CD4-positive, alpha-beta T cell (primary cell): ENCODE data around the gene TOM1L2. TPM values are rescaled to one million over a fixed set of nuclear protein-coding genes. Genes with fewer than 3 reads are reported as not detected.

Experiments
- ATAC-seq: fragments of 200-7000 bp; cut with Tn5 transposase; one replicate; pipeline ENCODE4 v1.10.0; 2022; ENCODE audit warnings: mild to moderate bottlenecking; ENCODE audit not compliant: poor library complexity
- CTCF ChIA-PET: fragments of 350-600 bp; sonication (Branson Sonifier 250); formaldehyde crosslinking; loops from one replicate; lab custom pipeline; 2021; ENCODE audit warnings: antibody characterized with exemption, inconsistent platforms; lab: Charles Lee
- POLR2A ChIA-PET: fragments of 350-600 bp; sonication (Branson Sonifier 250); formaldehyde crosslinking; loops from one replicate; lab custom pipeline; 2021; ENCODE audit warnings: antibody characterized with exemption, inconsistent platforms; lab: Charles Lee
- DNase-seq, 14 experiments: peaks; one replicate each; pipeline ENCODE4 v3.0.0-alpha.2; 2013 to 2020; ENCODE audit warnings: mixed read lengths in 2 of 14
- H3K27ac ChIP-seq, 2 donors: one replicate each; pipeline versions ENCODE4 v1.5.1 to v1.7.0; 2013; ENCODE audit warnings: low read length in 2 of 2, low read depth in 1 of 2, mild to moderate bottlenecking in 1 of 2
- H3K27me3 ChIP-seq, 2 experiments: 1 replicate in 1 of 2; 2 replicates in 1 of 2; pipeline versions ENCODE4 v1.6.1 to v1.7.0; 2013; ENCODE audit warnings: low read length in 2 of 2, control low read depth in 1 of 2, mild to moderate bottlenecking in 1 of 2, moderate library complexity in 1 of 2; ENCODE audit not compliant: insufficient read depth in 2 of 2, control insufficient read depth in 1 of 2
- H3K36me3 ChIP-seq: one replicate; pipeline ENCODE4 v1.6.1; 2013; ENCODE audit warnings: low read length, control low read depth; ENCODE audit not compliant: insufficient read depth
- H3K4me1 ChIP-seq: one replicate; pipeline ENCODE4 v1.6.1; 2013; ENCODE audit warnings: low read length, control low read depth; ENCODE audit not compliant: insufficient read depth
- H3K4me3 ChIP-seq: one replicate; pipeline ENCODE4 v1.5.1; 2013; ENCODE audit warnings: mild to moderate bottlenecking, low read length, moderate library complexity
- H3K9me3 ChIP-seq, 2 experiments: 1 replicate in 1 of 2; 2 replicates in 1 of 2; pipeline versions ENCODE4 v1.6.1 to v1.7.0; 2013; ENCODE audit warnings: low read length in 2 of 2, mild to moderate bottlenecking in 2 of 2, control low read depth in 1 of 2, moderate library complexity in 1 of 2; ENCODE audit not compliant: control insufficient read depth in 1 of 2, insufficient read depth in 1 of 2
- H3K27ac Mint-ChIP-seq: one replicate; pipeline ENCODE4 v1.8.0; 2020; ENCODE audit warnings: mixed read lengths
- H3K27me3 Mint-ChIP-seq: one replicate; pipeline ENCODE4 v1.8.0; 2021; ENCODE audit warnings: mixed read lengths
- H3K36me3 Mint-ChIP-seq: one replicate; pipeline ENCODE4 v1.8.0; 2021; ENCODE audit warnings: low read depth, mixed read lengths
- H3K4me1 Mint-ChIP-seq: one replicate; pipeline ENCODE4 v1.8.0; 2021; ENCODE audit warnings: low read depth, mixed read lengths
- H3K4me3 Mint-ChIP-seq: one replicate; pipeline ENCODE4 v1.8.0; 2020; ENCODE audit warnings: mild to moderate bottlenecking, mixed read lengths
- H3K9me3 Mint-ChIP-seq: one replicate; pipeline ENCODE4 v1.8.0; 2020; ENCODE audit warnings: mixed read lengths
- intact Hi-C, 2 experiments: fragments of 100-400 bp; cut with DNase I in 1 of 2; cut with micrococcal nuclease in 1 of 2; formaldehyde crosslinking; loops; one replicate each; pipeline versions ENCODE4 v1.15.1 to v1.9.0; 2023 to 2025; cut with DNase I, micrococcal nuclease
- total RNA-seq, 174 experiments: library from RNA in 2 of 174; stranded (reverse) in 2 of 174; gene quantifications; one replicate each; pipeline ENCODE4 v1.2.3 and lab custom pipeline; 2021 to 2026
- TF ChIP-seq, protein P1 (sequence below): fragments of 200-600 bp; IDR thresholded peaks from one replicate; pipeline ENCODE4 v1.8.0; 2022; ENCODE audit warnings: antibody characterized with exemption, mild to moderate bottlenecking

TOM1L2 gene
- total RNA-seq, 2 experiments from 2014 or later, result 28.5 to 30.5 TPM

DNA sequence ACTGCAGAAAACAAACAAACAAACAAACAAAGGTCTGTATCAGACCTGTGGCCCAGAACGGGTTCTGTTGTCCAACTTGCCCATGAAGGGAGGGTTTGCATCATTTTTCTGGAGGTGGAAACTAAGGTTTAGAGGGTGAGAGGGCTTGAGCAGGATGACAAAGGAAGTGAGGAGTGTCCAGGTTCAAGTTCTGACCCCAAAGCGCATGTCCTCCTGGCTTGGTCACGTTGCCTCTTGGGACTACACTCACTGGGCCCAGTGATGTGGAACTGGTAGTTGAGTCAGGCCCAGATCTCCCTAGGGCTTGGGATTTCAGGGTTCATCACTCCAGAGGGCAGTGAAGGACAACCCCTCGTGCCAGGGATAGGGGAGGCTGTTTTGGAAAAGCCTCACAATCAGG, 137.2 kb downstream of the TOM1L2 start:
- no peaks in the 10 kb centered on the region for H3K9me3 Mint-ChIP-seq
- ATAC-seq (no peak), DNase-seq (no peak)
- peak overlapping the region; percentile 98 for H3K27ac Mint-ChIP-seq
- POLR2A ChIA-PET, result interaction anchor here (1.8 to 4.4 kb wide), 2 partner anchors 9 to 14 kb away, joined by 10 to 71 read pairs; no protein-coding TSS in a partner anchor
- TF ChIP-seq, protein P1, sequence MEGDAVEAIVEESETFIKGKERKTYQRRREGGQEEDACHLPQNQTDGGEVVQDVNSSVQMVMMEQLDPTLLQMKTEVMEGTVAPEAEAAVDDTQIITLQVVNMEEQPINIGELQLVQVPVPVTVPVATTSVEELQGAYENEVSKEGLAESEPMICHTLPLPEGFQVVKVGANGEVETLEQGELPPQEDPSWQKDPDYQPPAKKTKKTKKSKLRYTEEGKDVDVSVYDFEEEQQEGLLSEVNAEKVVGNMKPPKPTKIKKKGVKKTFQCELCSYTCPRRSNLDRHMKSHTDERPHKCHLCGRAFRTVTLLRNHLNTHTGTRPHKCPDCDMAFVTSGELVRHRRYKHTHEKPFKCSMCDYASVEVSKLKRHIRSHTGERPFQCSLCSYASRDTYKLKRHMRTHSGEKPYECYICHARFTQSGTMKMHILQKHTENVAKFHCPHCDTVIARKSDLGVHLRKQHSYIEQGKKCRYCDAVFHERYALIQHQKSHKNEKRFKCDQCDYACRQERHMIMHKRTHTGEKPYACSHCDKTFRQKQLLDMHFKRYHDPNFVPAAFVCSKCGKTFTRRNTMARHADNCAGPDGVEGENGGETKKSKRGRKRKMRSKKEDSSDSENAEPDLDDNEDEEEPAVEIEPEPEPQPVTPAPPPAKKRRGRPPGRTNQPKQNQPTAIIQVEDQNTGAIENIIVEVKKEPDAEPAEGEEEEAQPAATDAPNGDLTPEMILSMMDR, result no peak
- CTCF ChIA-PET, result interaction anchor here (2.3 kb wide), 1 partner anchor 25 kb away, joined by 8 read pairs; no protein-coding TSS in a partner anchor
- Histone ChIP-seq H3K4me3 (peak overlapping the region; percentile 77), H3K4me1 (peaks cover 83% of the 10 kb centered on the region), H3K27me3 (no peaks in the 10 kb centered on the region), H3K27ac (peak overlapping the region; percentile 96 to 97), H3K9me3 (no peaks in the 10 kb centered on the region), H3K36me3 (peaks cover 12% of the 10 kb centered on the region)
- intact Hi-C loops, result loop anchor here in 1 of 2 experiments (1.0 kb wide), 1 partner anchor 11 kb away; no protein-coding TSS in a partner anchor
- H3K4me3 Mint-ChIP-seq, result peak overlapping the region; percentile 94
- H3K36me3 Mint-ChIP-seq, result peaks cover 24% of the 10 kb centered on the region
- H3K4me1 Mint-ChIP-seq, result peaks cover 71% of the 10 kb centered on the region
- no peaks in the 10 kb centered on the region for H3K27me3 Mint-ChIP-seq

DNA sequence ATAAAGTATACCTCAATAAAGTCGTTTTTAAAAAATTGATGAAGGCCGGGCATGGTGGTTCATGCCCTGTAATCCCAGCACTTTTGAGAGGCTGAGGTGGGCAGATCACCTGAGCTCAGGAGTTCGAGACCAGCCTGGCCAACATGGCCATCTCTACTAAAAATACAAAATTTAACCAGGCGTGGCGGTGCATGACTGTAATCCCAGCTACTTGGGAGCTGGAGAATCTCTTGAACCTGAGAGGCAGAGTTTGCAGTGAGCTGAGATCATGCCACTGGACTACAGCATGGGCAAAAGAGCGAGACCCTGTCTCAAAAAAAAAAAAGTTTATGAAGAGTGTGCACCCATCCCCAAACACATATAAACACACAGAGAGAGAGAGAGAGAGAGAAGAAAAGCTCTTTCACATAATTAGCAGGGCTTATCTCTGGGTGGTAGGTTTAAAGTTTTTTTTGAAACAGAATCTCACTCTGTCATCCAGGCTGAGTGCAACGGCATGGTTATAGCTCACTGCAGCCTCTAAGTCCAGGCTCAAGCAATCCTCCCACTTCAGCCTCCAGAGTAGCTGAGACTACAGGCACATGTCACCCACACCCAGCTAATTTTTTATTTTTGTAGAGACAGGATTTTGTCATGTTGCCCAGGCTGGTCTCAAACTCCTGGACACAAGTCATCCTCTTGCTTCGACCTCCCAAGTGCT, 138.4 kb downstream of the TOM1L2 start:
- Mint-ChIP-seq H3K27me3 (no peaks in the 10 kb centered on the region), H3K9me3 (no peaks in the 10 kb centered on the region), H3K27ac (peak overlapping the region; percentile 98), H3K36me3 (peaks cover 24% of the 10 kb centered on the region), H3K4me1 (peaks cover 72% of the 10 kb centered on the region), H3K4me3 (peak overlapping the region; percentile 94)
- no peak overlapping the region for H3K4me3 ChIP-seq
- H3K36me3 ChIP-seq, result peaks cover 17% of the 10 kb centered on the region
- ChIA-PET POLR2A (interaction anchor here (0.7 to 4.4 kb wide), 3 partner anchors 15 to 135 kb away, joined by 3 to 71 read pairs (median 3); no protein-coding TSS in a partner anchor), CTCF (interaction anchor here (0.6 to 2.3 kb wide), 4 partner anchors 16 to 194 kb away, joined by 3 to 8 read pairs (median 4); no protein-coding TSS in a partner anchor)
- intact Hi-C loops, result loop anchor here in 1 of 2 experiments (1.0 kb wide), 1 partner anchor 10 kb away; no protein-coding TSS in a partner anchor
- H3K4me1 ChIP-seq, result peaks cover 74% of the 10 kb centered on the region
- H3K9me3 ChIP-seq, result no peaks in the 10 kb centered on the region
- H3K27me3 ChIP-seq, result no peaks in the 10 kb centered on the region
- DNase-seq (no peak), ATAC-seq (no peak)
- H3K27ac ChIP-seq, result peak overlapping the region in 1 of 2 donors; percentile 30
- TF ChIP-seq, protein P1, result no peak

DNA sequence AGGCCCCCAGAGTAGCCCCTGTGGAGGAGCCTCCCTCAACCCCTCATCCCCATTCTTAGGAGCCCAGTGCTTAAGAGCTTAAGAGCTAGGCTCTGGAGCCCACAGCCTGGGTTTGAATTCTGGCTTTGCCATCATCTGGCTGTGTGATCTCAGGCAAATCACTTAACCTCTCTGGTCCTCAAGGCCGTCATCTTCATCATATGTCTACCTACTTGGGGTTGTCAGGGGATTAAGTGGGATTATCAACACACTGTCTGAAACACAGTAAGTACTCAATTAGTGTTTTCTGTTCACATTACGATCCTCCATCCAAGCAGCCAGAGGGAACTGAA, 140.2 kb downstream of the TOM1L2 start:
- Histone ChIP-seq H3K4me1 (peaks cover 74% of the 10 kb centered on the region), H3K27me3 (no peaks in the 10 kb centered on the region), H3K27ac (no peak overlapping the region), H3K9me3 (no peaks in the 10 kb centered on the region), H3K36me3 (peaks cover 19% of the 10 kb centered on the region), H3K4me3 (no peak overlapping the region)
- DNase-seq (no peak), ATAC-seq (no peak)
- Mint-ChIP-seq H3K4me1 (peaks cover 67% of the 10 kb centered on the region), H3K9me3 (no peaks in the 10 kb centered on the region), H3K27me3 (no peaks in the 10 kb centered on the region), H3K27ac (peak overlapping the region; percentile 67), H3K4me3 (no peak overlapping the region), H3K36me3 (peaks cover 24% of the 10 kb centered on the region)
- CTCF ChIA-PET, result no interaction called here
- TF ChIP-seq, protein P1, result no peak
- intact Hi-C loops, result no loop called here
- POLR2A ChIA-PET, result no interaction called here
